K562 (cell line): ENCODE data around the gene NXNL2. TPM values are rescaled to one million over a fixed set of nuclear protein-coding genes. Genes with fewer than 3 reads are reported as not detected.

Source experiments
- ATAC-seq: fragments of 200-7000 bp; cut with Tn5 transposase; 3 replicates; pipeline ENCODE4 v1.9.1; 2020; ENCODE audit warnings: moderate library complexity
- BruUV-seq: library from RNA; stranded (reverse); fragments of 400-500 nt; replicated peaks from 2 replicates; lab custom pipeline; 2021; lab: Mats Ljungman, UMichigan
- CTCF ChIA-PET: fragments of 300-600 bp; formaldehyde crosslinking; extraction: SDS; loops from one replicate; lab custom pipeline; 2021; ENCODE audit warnings: low intra/inter-chr PET ratio; lab: Yijun Ruan, JAX
- POLR2A ChIA-PET: fragments of 300-600, 350-650 bp; sonication (Branson Sonifier 250); formaldehyde crosslinking; extraction: SDS; loops from one replicate; lab custom pipeline; 2021; ENCODE audit warnings: antibody characterized with exemption, inconsistent platforms; lab: Yijun Ruan, JAX
- DNase-seq, 4 experiments: peaks; one replicate each; pipeline versions ENCODE4 v3.0.0 to v3.0.0-alpha.2; 2011 to 2018; ENCODE audit warnings: low spot score in 3 of 4, mixed read lengths in 3 of 4; ENCODE audit errors: extremely low read depth in 1 of 4
- FAIRE-seq: peaks from 2 replicates; lab custom pipeline; 2011; peaks lifted over from hg19 to GRCh38; lab: Jason Lieb, UNC
- H2AFZ ChIP-seq: 2 replicates; pipeline ENCODE4 v1.6.0; 2011; ENCODE audit warnings: low read depth, low read length, control low read depth, inconsistent platforms
- H3K27ac ChIP-seq: fragments of 200-600 bp; 3 replicates; pipeline ENCODE4 v1.8.0; 2011; ENCODE audit warnings: low read depth, mild to moderate bottlenecking, control low read depth, inconsistent platforms, low read length, moderate library complexity, mixed read lengths; ENCODE audit errors: extremely low read depth
- H3K27me3 ChIP-seq, 2 experiments: fragments of 300-600 bp in 1 of 2; 2 replicates in 1 of 2; 3 replicates in 1 of 2; pipeline versions ENCODE4 v1.6.0 to v1.8.0; 2011; ENCODE audit warnings: inconsistent platforms in 2 of 2, low read length in 2 of 2, mild to moderate bottlenecking in 1 of 2, mixed read lengths in 1 of 2, moderate library complexity in 1 of 2; ENCODE audit not compliant: control insufficient read depth in 2 of 2, insufficient read depth in 2 of 2
- H3K36me3 ChIP-seq: fragments of 300-600 bp; 3 replicates; pipeline ENCODE4 v1.8.0; 2011; ENCODE audit warnings: mild to moderate bottlenecking, low read length, inconsistent platforms; ENCODE audit not compliant: control insufficient read depth, insufficient read depth
- H3K4me1 ChIP-seq, 2 experiments: fragments of 200-600 bp in 1 of 2; replicated peaks in 1 of 2; 2 replicates in 1 of 2; 3 replicates in 1 of 2; pipeline versions ENCODE4 v1.5.1 to v1.8.0; 2011; ENCODE audit warnings: inconsistent platforms in 2 of 2, low read length in 2 of 2, mild to moderate bottlenecking in 1 of 2, mixed read lengths in 1 of 2, moderate library complexity in 1 of 2; ENCODE audit not compliant: control insufficient read depth in 2 of 2, insufficient read depth in 2 of 2
- H3K4me2 ChIP-seq: 2 replicates; pipeline ENCODE4 v1.6.1; 2011; ENCODE audit warnings: low read length, control low read depth, inconsistent platforms, mixed read lengths; ENCODE audit not compliant: insufficient read depth
- H3K4me3 ChIP-seq: fragments of 200-600 bp; sonication (generic), shearing (Covaris generic); 2 replicates; pipeline ENCODE4 v1.5.1; 2016; ENCODE audit warnings: control low read depth, inconsistent platforms
- H3K79me2 ChIP-seq: fragments of 200-600 bp; 3 replicates; pipeline ENCODE4 v1.8.0; 2011; ENCODE audit warnings: low read length, inconsistent platforms; ENCODE audit not compliant: control insufficient read depth, insufficient read depth
- H3K9ac ChIP-seq, 2 experiments: 2 replicates each; pipeline versions ENCODE4 v1.6.0 to v1.6.1; 2011; ENCODE audit warnings: low read depth in 2 of 2, low read length in 2 of 2, control low read depth in 1 of 2, inconsistent platforms in 1 of 2, mild to moderate bottlenecking in 1 of 2, mixed read lengths in 1 of 2; ENCODE audit not compliant: insufficient read depth in 1 of 2
- H3K9me1 ChIP-seq: one replicate; pipeline ENCODE4 v1.6.0; 2011; ENCODE audit warnings: inconsistent platforms, mild to moderate bottlenecking, low read length, moderate library complexity; ENCODE audit not compliant: control insufficient read depth, insufficient read depth
- H3K9me3 ChIP-seq: replicated peaks from 2 replicates; pipeline ENCODE4 v1.5.1; 2011; ENCODE audit warnings: low read depth, low read length, inconsistent platforms; ENCODE audit not compliant: control insufficient read depth, insufficient read depth
- H4K20me1 ChIP-seq: replicated peaks from 2 replicates; pipeline ENCODE4 v1.6.1; 2011; ENCODE audit warnings: low read length, inconsistent platforms, mixed read lengths; ENCODE audit not compliant: control insufficient read depth, insufficient read depth
- CBX1 ChIP-seq: sonication (generic); IDR thresholded peaks from 2 replicates; pipeline ENCODE4 v1.6.1; 2016; ENCODE audit warnings: antibody characterized with exemption, low read depth, mild to moderate bottlenecking
- CREM ChIP-seq: IDR thresholded peaks from 2 replicates; pipeline ENCODE4 v1.6.1; 2014; ENCODE audit warnings: antibody characterized with exemption, low read depth
- EP400 ChIP-seq: fragments of 450-650 bp; IDR thresholded peaks from 2 replicates; pipeline ENCODE4 v1.6.1; 2017; ENCODE audit warnings: antibody characterized with exemption, mild to moderate bottlenecking, moderate library complexity
- FOXK2 ChIP-seq, 2 experiments: fragments of 450-650 bp; IDR thresholded peaks in 1 of 2; conservative IDR thresholded peaks in 1 of 2; 2 replicates each; pipeline ENCODE4 v1.6.1; 2016; ENCODE audit warnings: low read depth in 2 of 2, mild to moderate bottlenecking in 1 of 2
- NFE2L1 ChIP-seq: fragments of 450-650 bp; IDR thresholded peaks from 2 replicates; pipeline ENCODE4 v1.6.1; 2016; ENCODE audit warnings: missing genetic modification characterization, low read depth, mild to moderate bottlenecking, missing compliant biosample characterization, moderate library complexity, borderline replicate concordance
- ZBTB11 ChIP-seq, 3 experiments: fragments of 200-800 bp in 1 of 3; fragments of 250-450 bp in 1 of 3; fragments of 450-650 bp in 1 of 3; sonication (Bioruptor Pico) in 1 of 3; sonication (Bioruptor generic) in 1 of 3; formaldehyde crosslinking in 1 of 3; IDR thresholded peaks; 2 replicates each; pipeline versions ENCODE4 v1.6.1 to v1.8.0; 2016 to 2022; ENCODE audit warnings: mild to moderate bottlenecking in 2 of 3, missing genetic modification characterization in 2 of 3, missing compliant biosample characterization in 1 of 3, moderate library complexity in 1 of 3
- WGBS: fragments of 100-300 bp; shearing (Covaris generic); methylation state at CpG from one replicate; pipeline ENCODE4 v1.1.6; 2016; ENCODE audit warnings: low coverage, mixed read lengths; ENCODE audit not compliant: insufficient coverage; ENCODE audit errors: missing lambda C conversion rate; 5-methylcytosine and 5-hydroxymethylcytosine counted together
- in situ Hi-C: fragments of 300-500 bp; cut with MboI; formaldehyde crosslinking; loops from 4 replicates; pipeline ENCODE4 v1.15.0; 2018; ENCODE audit warnings: inconsistent platforms, mixed read lengths
- intact Hi-C: fragments of 100-400 bp; cut with micrococcal nuclease; formaldehyde crosslinking; loops from 2 replicates; pipeline ENCODE4 v1.14.2; 2022
- polyA plus RNA-seq, 8 experiments: library from polyadenylated mRNA; depleted of rRNA in 4 of 8; stranded (reverse) in 5 of 8; unstranded in 3 of 8; fragments of >200 nt; fragmentation: Nextera tagmentation in 2 of 8; fragmentation: Illumina TruSeq in 1 of 8; extraction: Ambion mirVana in 2 of 8; extraction: Trizol in 1 of 8; gene quantifications; 2 replicates each; pipeline versions ENCODE4 v1.2.1 to v1.2.3, GENCODE V29; 2011 to 2014; ENCODE audit warnings: inconsistent platforms in 1 of 8, missing spikeins in 1 of 8
- total RNA-seq, 7 experiments: library from RNA; depleted of rRNA in 6 of 7; stranded (reverse); fragments of >200 nt in 6 of 7; fragmentation: Illumina TruSeq in 2 of 7; extraction: Trizol in 2 of 7; gene quantifications; 2 replicates each; pipeline versions ENCODE4 v1.2.1 to v1.2.3, GENCODE V29; 2011 to 2021; ENCODE audit warnings: low replicate concordance in 1 of 7
- TF ChIP-seq, protein P1 (sequence below), 2 experiments: IDR thresholded peaks in 1 of 2; conservative IDR thresholded peaks in 1 of 2; 2 replicates each; pipeline ENCODE4 v1.6.1; 2016; ENCODE audit warnings: low read depth in 2 of 2, mild to moderate bottlenecking in 1 of 2, missing compliant biosample characterization in 1 of 2, missing genetic modification characterization in 1 of 2, moderate library complexity in 1 of 2

The NXNL2 gene
- total and polyA plus RNA-seq, 9 of the 15 experiments (the other 6 are each of a cell fraction or from before 2014, with no cell fraction given): 0.15 to 0.19 TPM; not detected in 7

DNA sequence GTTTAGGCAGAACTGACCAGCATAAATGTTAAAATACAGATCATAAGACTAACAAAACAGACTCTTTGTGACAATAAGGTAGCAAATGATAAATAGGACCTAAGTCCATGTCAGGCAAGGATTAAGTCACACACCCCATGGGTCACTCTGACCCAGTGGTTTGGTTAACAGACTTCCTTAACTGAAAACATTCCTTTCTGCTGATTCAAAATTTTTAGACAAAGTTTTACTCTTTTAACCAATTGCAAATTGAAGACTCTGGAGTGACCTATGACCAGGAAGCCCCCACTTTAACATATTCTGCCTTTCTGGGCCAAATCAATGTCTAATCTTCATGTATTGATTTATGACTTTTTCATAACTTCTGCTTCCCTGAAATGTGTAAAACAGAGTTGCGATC, 4.9 kb upstream of the NXNL2 start:
- POLR2A ChIA-PET: no interaction called here
- WGBS: 0% methylated on average over 1 of the region's 1 CpG
- no peak overlapping the region for H3K9ac ChIP-seq
- in situ Hi-C loops: no loop called here
- peak in 1 of 3 experiments; percentile 41; a peak in 1 of 6 replicates for TF ChIP-seq ZBTB11 (CRISPR knock-in tag; IDR thresholded peaks at IDR 0.05)
- no peak for TF ChIP-seq CREM
- TF ChIP-seq FOXK2 (conservative IDR thresholded peaks at IDR 0.05 in 1 of 2, IDR thresholded peaks at IDR 0.05 in 1 of 2; ENCODE audit: low read depth in 2 of 2): no peak
- TF ChIP-seq CBX1: no peak
- no peak for TF ChIP-seq EP400
- TF ChIP-seq, protein P1, sequence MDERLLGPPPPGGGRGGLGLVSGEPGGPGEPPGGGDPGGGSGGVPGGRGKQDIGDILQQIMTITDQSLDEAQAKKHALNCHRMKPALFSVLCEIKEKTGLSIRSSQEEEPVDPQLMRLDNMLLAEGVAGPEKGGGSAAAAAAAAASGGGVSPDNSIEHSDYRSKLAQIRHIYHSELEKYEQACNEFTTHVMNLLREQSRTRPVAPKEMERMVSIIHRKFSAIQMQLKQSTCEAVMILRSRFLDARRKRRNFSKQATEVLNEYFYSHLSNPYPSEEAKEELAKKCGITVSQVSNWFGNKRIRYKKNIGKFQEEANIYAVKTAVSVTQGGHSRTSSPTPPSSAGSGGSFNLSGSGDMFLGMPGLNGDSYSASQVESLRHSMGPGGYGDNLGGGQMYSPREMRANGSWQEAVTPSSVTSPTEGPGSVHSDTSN (CRISPR knock-in tag; IDR thresholded peaks at IDR 0.05; ENCODE audit: low read depth): no peak
- TF ChIP-seq, protein P1 (tag; conservative IDR thresholded peaks at IDR 0.05; ENCODE audit: low read depth): 0 out of 2 replicates have a peak, but pooled peaks have one; percentile 17
- no peak for TF ChIP-seq NFE2L1 (tag)
- TF ChIP-seq, all 486 proteins: peak for 2
- Histone ChIP-seq H3K27ac (no peak overlapping the region), H3K79me2 (no peaks in the 10 kb centered on the region), H3K27me3 (peaks cover 0 to 2% of the 10 kb centered on the region in 2 experiments; a peak in 2 of 5 replicates), H3K4me2 (no peak overlapping the region), H3K36me3 (no peaks in the 10 kb centered on the region), H3K9me1 (no peaks in the 10 kb centered on the region), H4K20me1 (no peaks in the 10 kb centered on the region), H3K9me3 (no peaks in the 10 kb centered on the region), H2AFZ (no peak overlapping the region), H3K4me3 (no peak overlapping the region), H3K4me1 (peaks cover 0 to 6% of the 10 kb centered on the region in 2 experiments; a peak in 2 of 5 replicates)
- CTCF ChIA-PET: no interaction called here
- DNase-seq: no peak
- intact Hi-C loops: no loop called here
- FAIRE-seq: no peak
- BruUV-seq: no TSS peak
- no peak for ATAC-seq
